ENCODE data around the gene CNTN2. TPM values are rescaled to one million over a fixed set of nuclear protein-coding genes. Genes with fewer than 3 reads are reported as not detected.
A peak's percentile ranks its signal among the peaks of the same experiment; 100 is the strongest.

Gene CNTN2
- total RNA-seq, 1 donor from 2014 or later, result 2.0 TPM

DNA sequence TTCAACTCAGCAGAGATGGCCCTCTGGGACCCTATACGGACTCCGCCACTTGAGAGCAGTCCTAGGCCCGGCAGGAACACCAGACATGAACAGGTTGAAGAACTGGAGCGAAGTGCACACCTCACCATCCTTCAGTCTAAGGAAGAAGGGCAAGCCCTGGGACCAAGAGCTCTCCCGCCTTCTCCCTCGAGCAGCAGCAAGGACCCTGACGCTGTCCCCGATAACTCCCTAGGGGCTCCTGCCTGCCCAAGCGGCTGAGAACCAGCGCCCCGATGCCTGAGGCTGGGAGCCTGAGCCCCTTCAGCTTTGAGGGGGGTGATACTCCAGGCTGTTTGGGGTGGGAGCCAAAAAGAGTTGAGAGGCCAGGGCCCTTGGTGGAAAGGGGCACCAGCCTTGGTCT, 31.1 kb downstream of the CNTN2 start:
- no peak for DNase-seq

DNA sequence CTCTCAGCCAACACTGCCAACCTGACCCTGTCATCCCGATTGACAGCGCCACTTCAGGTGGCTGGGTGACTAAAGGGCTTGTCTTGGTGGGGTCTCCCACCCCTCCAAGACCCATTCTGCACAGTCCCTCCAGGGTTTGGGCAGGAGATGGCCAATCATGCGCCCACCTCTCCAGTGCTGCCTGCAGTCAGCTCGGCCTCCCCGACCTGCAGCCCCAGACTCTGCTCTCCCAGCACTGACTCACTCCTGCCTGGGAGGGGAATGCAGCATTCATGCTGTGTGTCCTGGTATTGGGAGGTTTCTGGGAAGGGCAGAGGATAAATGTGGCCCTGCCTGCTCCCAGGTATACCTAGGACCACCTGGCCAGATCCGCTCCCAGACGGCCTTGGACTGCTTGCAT, 31.5 kb downstream of the CNTN2 start:
- no peak for DNase-seq

DNA sequence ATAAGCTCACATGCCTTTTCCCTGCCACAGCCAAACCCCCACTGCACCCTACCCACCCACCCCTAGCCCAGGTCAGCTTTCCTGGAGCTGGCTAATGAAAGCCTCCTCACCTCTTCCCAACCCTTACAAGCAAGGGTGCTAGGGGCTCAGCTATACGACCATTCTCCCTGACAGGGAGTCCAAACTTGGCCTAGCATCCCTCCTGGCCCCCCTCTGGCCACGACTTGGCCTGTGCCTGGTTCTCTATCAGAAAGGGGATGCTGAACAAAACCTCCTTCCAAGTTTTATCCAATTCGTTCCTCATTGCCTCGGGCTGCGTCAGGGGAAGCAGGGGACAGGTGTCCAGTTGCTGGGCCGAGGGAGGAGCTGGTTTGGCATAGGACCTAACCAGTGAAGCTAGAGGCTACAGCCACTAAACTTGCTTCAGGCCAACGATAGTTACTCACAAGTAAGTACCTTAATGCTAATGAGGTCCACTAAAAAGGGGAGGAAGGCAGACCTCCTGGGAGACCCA, 32.7 kb downstream of the CNTN2 start:
- DNase-seq, result no peak

DNA sequence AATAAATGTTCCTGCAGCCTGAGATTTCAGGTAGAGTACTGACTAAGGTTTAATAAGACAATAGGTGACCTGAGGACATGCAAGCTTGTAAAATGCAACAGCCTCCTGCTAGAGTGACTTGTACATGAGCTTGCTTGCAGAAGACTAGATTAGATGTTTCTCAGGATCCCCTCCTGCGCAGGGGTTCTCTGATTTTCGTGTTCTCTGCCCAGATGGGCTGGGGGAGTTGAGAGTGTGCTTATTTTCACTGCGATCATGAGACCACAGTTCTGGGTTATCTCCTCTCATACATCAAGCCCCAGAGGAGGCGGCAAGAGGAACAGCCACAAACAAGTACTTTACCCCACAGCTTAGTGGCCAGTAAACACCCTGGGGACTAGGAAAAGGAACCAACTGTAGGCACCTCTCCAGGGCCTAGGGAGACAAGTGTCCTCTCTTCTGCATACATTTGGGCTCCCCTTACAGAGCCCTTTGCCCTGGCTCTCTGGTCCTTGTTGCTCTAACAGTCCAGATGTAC, 33.3 kb downstream of the CNTN2 start:
- no peak for DNase-seq

DNA sequence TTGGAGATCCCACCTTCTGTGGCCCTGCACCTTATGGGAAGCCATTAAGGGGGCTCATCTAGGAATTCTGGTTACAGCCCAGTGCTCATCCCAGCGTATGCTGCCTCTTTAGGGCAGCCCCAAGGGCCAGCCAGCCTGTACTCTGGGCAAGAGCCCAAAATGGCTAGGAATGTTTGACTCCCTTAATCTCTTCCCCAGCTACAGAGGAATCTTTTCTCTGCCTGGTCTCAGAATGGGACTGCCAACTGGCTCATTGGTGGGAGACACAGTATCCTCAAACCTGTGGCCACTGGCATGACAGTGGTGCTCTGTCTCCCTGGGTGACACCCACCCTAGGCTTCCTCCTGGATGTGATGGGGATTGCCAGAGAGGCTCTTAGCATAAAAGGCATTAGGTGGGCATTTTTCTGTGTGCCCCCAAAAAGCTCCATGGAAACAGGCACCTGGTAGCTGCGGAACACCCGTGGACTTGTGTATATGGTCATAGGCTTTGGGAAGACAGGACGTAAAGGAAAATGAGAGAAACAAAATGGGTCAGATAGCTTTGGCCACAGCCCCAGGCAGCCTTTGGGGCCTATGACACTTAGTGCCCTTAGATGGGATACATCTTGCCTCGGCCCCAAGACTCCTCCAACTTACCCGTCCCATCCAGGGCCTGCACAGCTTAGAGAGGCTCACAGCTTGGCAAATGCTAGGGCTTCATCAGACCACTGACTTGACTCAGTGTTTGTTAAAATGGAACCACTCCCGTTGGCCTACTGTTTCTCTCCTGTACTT, 34.3 kb downstream of the CNTN2 start:
- no peak for DNase-seq

DNA sequence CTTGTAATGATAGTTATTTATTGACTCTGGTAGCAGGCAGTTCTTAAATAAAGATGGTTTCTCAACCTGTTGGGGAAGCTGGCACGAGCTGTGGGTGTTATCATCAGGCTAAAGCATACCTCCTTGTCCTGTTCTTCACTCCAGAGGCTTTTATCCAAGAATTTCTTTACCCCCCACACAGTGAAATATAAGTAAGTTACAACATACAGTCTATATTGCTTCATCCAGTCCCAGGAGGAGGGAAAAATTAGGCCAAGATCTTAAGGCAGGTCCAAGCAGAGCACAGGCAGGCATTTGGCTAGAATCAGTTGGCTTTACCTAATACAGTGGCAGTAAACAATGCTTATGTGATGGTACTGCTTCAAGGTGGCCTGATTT, 34.9 kb downstream of the CNTN2 start:
- DNase-seq, result no peak

DNA sequence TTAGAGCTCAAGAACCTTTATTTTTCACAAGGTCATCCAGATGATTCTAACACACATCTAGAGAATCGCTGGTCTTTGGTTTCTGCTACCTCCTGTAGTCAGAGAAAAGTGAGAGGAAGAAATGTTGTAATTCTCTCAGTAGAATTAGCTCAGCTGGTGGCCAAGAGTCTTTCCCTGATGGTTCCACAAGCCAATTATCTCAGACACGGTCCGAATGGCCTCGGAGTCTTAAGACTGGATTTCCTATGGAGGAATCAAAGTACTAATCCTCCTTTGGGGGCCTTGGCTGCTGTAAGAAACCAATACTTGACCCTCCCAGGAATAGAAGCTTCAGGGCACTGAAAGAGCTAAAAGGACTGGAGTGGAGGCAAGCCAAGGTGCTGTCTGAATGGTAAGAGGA, 39.4 kb downstream of the CNTN2 start:
- no peak for DNase-seq

DNA sequence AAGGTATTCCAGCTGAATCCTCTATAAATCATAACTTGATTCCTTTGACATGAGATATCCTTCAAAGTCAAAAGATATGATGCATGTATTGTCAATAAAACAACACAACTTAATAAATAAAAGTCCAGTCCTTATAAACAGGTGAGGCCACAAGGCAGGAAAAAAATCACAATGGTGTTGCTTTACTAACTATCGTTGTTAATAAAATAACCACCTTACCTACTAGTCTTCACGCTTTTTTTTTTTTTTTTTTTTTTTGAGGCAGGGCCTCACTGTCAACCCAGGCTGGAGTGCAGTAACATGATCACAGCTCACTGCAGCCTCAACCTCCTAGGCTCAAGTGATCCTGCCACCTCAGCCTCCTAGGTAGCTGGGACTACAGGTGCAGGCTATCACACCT, 41.3 kb downstream of the CNTN2 start, which contains the start of gene TMEM81:
TMEM81 (minus strand) TSS at position 101 of the 400 bp plus-strand sequence. CDS start 140 bp downstream, outside the sequence.
- DNase-seq, result no peak

DNA sequence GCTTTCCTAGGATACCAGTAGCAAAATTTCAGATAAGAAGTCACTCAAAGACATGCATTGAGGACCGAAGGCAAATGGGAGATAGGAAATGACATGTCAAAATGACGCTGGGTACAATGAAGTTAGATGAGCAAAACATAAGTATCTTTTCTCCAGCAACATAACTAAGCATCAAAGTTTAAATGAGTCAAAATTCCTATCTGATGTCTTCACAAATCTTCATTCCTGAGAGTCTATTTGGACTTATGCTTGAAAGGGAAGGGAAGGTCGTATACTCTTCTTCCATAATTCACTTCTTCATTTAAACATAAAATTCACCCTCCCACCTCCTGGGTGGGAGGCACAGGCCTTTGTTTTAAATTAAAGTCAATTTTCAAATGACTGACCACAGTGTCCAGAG, 45.3 kb downstream of the CNTN2 start:
- DNase-seq, result no peak

DNA sequence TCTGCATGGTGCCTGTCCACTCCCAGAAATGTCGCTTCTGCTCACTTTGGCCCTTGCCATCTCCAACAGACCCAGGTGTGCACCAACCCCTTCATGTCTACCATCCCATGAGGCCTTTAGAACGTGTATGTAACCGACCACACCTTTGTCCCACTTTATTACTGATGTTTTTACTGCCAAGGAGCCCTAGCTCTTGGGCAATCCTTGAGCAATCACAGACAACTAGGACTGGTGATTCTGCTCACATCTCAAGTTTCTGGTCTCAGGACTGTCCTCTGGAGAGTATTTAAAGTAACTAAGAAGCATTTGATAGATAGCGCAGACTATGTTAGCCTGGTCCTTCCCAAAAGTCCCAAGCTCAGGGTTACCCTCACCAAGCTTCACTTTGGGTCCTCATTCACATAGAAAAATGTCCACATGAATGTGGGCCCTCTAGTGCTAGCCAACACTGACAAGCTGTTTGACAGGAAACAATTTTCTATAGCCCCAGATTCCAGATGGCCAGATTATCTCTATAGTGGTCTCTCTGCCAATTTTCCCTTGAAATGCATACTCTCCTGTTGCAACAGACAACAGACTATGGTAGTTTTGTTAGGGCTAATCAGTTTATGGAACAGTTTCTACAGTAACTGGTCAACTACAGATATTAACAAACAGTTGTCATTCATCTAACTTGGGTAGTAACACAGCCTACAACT, 48.2 kb downstream of the CNTN2 start:
- DNase-seq, result no peak

DNA sequence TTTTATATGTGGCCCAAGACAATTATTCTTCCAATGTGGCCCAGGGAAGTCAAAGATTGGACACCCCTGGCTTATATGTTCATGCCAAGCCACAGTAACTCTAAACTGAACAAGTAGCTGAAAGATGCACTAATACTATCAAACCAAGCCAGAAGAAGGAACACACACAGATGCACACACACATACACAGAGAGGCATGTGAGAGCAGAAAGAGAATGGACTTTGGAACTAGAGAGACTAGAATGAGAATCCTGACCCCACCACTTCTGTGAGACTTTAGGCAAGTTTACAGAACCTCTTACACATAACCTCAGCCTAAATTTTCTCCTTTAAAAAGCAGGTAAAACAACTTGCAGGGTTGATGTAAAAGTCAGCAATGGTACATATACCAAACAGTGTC, 52.4 kb downstream of the CNTN2 start:
- no peak for DNase-seq

DNA sequence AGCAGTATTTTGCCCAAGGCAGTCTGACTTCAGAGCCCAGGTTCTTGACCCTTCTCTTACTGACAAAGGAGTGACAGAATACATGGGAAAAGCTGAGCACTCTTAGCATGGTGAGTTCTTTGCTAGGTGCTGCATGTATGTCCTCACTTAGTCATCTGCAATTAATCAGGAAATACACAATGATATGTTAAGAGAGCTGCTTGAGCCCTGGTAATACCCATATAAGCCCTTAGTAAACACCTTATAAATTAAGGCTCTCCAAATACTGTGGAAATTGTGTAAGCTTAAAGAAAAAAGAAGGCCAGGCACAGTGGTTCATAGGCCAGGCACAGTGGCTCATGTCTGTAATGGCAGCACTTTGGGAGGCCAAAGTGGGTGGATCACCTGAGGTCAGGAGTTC, 55.2 kb downstream of the CNTN2 start:
- no peak for DNase-seq

DNA sequence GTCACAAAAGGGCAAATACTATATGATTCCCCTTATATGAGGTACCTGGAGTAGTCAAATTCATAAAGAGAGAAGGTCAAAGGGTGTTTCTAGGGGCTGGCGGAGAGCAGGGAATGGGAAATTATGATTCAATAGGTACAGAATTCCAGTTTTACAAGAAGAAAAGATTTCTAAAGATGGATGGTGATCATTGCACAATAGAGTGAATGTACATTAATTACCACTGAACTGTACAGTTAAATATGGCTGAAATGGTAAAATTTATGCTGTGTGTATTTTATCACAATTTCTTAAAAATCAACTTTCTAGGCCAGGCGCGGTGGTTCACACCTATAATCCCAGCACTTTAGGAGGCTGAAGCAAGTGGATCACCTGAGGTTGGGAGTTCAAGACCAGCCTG, 59.4 kb downstream of the CNTN2 start:
- no peak for DNase-seq

DNA sequence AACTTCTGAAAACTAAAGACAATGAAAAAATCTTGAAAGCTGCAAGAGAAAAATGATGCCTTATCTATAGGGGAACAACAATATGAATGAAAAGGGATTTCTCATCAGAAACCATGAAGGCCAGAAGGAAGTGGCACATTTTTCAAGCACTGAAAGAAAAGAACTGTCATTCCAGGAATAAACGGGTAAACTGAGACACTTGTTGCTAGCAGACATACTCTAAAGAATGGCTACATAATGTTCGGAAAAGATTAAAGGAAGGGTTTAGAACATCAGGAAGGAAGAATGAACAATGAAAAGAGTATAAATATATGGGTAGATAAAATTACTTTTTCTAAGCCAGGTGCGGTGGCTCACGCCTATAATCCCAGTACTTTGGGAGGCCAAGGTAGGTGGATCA, 64.3 kb downstream of the CNTN2 start:
- no peak for DNase-seq

DNA sequence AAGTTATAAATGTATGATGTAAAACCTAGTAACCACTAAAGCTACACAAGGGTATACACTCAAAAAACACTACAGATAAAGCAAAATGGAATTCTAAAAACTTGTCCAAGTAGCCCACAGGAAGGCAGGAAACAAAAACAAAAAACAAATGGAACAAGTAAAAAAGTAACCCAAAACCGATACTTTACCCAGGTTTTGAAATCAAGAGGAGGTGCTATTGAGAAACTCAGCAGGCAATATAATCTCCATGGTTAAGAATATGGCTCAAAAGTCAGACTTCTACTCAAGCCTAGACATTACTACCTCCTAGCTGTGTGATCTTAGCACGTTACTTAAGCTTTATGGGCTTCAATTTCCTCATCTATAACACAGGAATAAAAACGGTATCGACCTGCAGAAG, 65.5 kb downstream of the CNTN2 start:
- no peak for DNase-seq

DNA sequence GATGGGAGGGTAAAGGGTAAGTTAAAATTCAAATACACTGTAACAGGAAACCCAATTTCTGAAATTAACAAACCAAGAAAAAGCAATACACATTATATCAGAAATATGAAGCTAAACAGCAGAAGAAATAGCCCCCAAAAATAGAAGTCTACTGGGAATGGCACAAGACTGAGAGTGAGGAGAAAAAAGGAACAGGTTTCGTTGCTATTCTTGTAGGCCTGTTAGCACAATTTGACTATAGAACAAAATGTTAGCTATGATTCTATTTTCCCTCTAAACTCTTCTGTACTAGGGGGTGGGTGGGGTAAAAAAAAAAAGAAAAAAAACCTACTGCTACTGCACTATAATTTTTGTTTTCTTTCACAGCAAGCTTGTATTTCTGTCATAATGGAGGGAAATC, 66.3 kb downstream of the CNTN2 start:
- no peak for DNase-seq

DNA sequence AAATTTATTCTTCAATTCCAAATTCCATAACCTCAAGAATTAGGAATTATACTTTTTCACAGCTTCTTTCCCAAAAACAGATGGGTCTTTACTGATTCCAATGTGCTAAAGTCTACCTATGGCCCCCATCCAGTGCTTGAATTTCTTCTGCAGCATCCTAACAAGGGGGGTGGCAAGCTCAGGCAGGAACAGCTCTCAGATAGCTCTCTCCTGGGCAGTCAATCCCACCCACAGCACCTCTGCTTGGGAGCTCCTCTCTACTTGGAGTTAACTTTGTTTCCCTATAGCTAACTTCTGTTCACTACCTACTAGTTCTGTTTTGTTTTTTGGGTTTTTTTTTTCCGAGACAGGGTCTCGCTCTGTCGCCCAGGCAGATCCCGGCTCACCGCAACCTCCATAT, 66.7 kb downstream of the CNTN2 start:
- no peak for DNase-seq

DNA sequence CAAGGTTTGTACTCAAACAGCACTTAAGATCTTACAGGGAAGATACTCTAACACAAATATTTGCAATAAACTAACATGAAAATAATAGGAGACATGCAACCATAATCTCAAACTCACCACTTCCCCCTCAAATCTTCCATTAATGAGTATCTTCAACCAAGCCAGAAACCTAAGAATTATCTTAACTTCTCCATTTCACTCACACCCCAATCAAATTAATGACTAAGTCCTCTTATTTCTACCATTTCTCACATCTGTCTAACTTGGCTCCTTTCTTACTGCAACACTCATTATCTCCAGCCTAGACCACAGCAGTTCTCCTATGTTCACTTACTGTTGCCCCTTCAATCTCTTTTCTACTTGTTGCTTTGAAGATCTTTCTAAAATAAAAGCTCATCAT, 68.3 kb downstream of the CNTN2 start:
- DNase-seq, result no peak

DNA sequence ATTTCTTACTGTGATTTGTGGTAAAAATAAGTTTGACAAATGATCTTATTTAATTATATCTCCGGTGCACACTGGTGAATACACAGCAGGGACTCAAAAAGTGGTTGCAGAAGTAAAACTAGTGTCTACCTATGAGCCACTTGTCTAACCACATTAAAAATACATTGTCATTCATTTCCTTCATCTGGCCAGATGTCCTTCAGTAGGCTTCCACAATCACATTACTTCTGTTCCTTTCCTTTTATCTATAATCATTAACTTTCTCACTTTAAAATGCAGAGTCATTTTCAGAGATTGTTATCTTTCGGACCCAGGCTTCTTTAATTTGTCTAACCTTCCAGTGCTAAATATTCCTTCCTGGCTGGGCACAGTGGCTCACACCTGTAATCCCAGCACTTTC, 75.7 kb downstream of the CNTN2 start:
- no peak for DNase-seq

DNA sequence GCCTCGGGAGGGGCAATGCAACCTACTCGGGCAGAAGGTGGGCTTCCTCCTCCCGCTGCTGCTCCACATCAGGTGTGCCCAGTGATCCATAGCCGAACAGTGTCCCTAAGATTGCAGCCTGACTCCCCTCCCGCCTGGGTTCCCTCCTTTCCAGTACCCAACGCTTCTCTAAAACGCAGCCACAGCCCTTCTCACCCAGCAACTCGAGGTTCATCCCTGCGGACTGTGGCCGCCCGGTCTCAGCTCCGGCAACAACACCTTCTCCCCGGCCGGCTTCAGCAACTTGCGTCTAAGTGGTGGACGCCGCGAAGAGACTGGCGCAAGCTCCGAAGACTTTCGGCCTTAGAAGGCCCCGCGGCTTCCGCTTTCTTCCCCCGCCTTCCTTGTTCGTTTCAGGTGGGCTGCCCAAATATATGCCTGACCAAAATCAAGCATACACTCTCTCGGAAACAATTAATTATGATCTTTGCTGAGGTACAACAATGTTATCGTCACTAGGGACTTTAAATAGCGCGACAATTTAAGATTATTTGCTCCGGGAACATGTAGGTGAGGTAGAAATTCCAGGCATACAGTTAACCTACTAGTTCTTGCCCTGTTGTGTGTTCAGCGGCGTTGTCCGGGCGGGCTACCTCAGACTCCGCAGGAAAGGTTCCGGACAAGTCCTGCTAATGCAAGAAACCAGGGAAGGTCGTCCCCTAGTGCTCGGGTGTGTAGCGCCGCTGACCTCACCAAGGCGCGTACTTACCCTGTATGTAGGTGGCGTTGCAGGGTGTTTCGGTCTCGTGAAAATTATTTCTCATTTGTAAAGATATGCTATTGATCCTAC, 78.9 kb downstream of the CNTN2 start, which contains the start of gene RBBP5:
RBBP5 (minus strand) TSS at position 319 of the 829 bp plus-strand sequence; CDS start at position 214, 105 bp downstream.
- DNase-seq, result peak; percentile 99

DNA sequence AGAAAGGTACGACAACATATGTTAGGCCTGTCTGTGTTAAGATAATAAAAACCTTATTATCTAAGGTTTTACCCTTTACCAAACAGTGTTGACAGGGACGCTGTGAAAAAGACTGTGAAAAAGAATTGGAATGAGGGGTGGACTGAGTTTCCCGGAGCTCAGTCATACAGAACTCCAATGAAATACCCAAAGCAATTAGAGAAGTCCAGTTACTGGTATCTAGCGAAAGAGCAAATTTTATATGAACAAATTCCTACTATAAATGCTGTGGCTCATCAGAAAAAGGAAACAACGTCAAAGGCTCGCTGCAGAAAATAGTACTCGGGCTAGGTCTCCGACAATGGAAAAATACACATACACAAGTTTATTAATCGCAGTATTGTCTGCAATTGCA, 79.5 kb downstream of the CNTN2 start:
- DNase-seq, result no peak

DNA sequence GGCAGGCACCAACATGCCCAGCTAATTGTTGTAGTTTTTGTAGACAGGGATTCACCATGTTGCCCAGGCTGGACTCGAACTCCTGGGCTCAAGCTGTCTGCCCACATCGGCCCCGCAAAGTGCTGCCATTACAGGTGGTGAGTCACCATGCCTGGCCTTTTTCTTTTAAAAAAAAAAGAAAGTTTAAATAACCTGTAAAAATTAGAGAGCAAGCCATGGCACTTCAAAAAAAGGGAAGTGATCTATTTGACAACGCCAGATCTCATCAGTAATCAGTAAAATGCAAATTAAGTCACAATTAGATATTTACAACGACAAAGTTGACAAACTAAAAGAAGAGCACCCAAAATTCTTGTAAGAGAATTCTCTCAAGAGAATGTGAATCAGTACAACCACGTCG, 81.7 kb downstream of the CNTN2 start:
- DNase-seq, result no peak

DNA sequence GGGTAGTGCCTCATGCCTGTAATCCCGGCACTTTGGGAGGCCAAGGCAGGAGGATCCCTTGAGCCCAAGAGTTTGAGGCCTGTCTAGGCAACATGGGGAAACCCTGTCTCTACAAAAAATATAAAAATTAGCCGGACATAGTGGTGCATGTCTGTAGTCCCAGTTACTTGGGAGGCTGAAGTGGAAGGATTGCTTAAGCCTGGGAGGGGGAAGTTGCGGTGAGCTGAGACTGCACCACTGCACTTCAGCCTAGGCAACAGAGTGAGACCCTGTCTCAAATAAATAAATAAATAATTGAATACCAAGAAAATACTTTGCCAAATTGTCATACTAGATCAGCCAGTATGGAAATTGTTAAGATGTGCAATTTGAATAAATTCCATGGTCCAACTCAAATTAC, 84.6 kb downstream of the CNTN2 start:
- DNase-seq, result no peak
